GM19468 (cell line): Measurements from ENCODE around the gene TMEM43.
"Not testable (repeated sequence)": the region's sequence is repeated elsewhere in the genome, so short reads cannot be mapped to it uniquely, and the experiment has no call there.

Experiments used
- ATAC-seq: cut with Tn5 transposase; IDR thresholded peaks from one replicate; pipeline ENCODE4 v1.9.1; 2021; ENCODE audit warnings: mild to moderate bottlenecking, moderate library complexity, moderate number of reproducible peaks; ENCODE audit not compliant: unreplicated experiment; ENCODE audit errors: extremely low read depth

Gene TMEM43

DNA sequence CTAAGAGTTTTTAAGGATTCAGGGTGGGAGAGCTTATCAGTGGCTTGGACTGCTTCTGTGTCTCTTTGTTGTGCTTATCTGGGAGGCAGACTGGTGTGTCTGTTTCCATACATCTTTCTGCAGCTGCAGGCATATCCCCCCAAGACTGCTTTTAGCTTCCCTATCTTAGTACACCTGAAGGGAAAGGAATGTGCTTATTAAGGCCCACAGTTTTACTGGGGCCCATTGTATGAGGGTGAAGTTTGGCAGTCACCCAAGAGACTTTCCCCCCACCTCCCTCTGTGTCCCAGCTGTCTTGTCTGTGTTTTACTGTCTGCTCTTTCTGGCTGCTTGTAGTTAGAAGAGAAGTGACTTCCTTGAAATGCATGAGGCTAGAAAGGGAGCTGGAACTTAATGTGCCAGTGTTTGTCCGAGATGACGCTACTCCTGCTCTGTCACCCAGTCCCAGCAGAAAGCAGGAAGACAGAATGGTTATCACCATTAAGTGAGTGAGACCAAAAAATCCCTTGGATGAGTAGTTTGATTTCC lies 3.9 kb upstream of the TMEM43 start:
- ATAC-seq: not testable (repeated sequence)

DNA sequence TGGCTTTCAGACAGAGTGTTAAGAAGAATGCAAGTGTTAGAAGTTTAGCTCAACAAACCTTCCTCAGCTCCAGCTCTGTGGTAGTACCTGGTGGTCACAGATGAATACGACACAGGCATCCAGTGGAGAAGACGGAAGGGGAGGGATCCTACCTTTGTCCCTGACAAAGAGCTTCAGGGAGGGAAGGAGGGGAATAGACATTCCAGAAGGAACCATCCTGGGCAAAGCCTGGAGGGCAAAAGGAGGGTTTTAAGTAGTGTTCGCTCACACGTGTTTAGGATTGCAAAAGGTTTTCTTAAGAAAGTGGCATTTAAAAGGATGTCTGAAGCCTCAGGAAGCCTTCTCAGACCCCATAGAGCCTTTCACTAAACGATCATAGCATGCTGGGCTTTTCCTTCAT lies 3.0 kb upstream of the TMEM43 start:
- no peak for ATAC-seq

DNA sequence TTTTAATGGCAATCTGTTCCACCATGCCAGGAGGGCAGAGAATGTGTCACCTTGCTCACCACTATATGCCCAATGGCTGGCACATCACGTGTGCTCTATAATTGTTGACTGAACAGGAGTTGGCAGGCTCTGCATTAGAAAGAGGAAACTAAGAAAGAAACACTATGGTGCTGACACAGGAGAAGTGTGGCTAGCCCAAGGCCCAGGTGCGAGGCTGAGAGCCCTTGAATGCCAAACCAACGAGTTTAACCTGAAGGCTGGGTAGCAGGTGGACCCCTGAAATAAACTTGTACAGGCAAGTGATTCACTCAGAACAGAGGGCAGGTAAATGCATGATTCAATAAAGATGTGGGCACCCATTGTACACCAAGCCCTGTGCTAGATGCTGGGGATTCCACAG lies 2.6 kb upstream of the TMEM43 start:
- ATAC-seq: no peak

DNA sequence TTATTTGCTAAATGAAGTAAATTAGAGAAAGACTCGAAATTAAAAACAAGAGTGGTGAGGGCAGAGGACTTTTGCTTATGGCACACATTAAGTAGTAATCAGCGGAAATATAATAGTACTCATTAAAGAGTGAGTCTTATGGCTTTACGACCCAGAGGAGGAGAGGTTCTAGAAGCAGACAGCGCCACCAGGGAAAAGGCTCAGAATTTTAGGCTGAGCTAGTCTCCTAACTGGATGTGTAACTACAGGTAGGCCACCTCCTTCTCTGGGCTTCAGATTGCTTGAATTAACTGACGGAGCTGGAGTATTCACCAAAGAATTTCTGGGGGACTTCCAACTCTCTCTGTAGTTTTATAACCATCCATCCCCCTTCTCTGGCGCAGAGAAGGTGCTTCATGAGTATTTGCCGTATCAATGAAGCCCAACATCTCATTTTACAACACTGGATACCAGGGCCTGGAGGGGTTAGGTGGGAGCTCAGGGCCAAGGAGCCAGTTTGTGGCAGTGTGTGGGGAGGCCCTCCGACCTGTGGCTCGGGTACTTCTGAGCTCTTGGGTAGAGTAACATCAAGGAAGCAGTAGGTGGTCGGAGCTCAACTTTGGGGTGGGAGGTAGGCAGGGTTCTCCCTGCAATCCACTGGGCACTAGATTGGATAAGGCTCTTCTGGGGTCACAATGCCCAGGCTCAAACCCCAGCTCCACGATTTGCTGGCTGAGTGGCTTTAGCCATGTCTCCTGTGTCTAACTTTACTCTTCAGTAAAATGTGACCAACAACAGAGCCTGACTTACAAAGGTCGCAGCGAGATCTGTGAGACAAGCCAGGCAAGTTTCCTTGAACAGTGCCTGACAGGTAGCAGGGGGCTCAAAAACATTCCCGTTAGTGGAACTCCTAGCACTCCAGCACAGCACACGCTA lies 1.3 kb upstream of the TMEM43 start:
- ATAC-seq: no peak

DNA sequence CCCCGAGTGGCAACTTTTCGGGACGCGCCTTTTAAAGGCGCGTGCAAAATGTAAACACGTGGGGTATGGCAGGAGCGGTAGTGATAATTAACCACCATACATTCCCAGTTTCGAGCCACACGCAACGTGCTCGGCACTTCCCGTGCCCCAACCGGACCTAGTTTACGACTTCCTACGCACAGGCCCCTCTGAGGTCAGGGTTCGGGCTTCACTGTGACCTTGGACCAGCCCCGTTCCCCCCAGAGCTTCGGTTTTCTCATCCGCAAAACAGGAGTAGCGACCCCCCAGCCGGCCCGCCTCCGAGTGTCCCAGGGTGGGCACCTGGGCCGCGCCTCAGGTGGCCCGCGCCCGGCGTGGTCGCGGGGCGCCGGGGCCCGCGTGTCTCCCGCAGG lies 633 bp upstream of the TMEM43 start:
- peak; percentile 32 for ATAC-seq

DNA sequence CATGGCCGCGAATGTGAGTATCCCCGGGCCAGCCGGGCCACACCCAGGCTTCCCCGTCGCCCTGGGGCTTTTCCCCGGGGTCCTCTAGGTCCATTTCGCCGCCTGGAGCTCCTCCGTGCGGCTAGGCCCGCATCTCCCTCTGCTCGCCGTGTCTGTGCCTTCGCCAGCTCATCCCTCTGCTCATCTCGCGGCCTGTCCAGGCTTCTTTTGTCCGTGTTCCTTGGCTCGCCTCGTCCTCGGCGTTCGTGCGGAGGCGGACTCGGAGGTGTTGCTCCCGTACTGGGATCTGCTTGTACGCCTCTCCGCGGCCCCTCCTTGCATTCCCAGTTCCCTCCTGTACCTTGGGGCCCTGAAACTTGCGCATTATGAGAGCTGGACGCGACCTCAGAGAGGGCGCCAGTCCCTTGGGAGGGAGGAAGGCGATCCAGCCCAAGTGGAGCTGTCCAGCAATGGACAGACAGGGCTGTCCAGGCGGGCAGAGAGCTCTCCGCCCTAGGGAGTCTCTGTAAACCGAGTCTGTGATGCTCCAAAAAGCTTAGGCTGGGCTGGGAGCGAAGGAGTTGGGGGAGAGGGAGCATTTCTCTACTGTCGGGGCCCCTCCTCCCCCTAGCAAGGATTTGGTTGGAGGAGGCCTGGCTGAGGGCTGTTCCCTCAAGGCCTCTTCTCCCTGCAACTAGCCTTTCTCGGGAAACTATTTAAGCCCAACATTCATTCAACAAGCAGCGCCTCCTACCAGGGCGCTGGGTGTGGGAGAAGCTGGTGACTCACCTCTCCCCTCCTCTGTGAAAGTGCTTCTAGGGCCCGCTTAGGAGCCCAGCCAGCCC lies 553 bp downstream of the TMEM43 start:
- ATAC-seq: no peak

DNA sequence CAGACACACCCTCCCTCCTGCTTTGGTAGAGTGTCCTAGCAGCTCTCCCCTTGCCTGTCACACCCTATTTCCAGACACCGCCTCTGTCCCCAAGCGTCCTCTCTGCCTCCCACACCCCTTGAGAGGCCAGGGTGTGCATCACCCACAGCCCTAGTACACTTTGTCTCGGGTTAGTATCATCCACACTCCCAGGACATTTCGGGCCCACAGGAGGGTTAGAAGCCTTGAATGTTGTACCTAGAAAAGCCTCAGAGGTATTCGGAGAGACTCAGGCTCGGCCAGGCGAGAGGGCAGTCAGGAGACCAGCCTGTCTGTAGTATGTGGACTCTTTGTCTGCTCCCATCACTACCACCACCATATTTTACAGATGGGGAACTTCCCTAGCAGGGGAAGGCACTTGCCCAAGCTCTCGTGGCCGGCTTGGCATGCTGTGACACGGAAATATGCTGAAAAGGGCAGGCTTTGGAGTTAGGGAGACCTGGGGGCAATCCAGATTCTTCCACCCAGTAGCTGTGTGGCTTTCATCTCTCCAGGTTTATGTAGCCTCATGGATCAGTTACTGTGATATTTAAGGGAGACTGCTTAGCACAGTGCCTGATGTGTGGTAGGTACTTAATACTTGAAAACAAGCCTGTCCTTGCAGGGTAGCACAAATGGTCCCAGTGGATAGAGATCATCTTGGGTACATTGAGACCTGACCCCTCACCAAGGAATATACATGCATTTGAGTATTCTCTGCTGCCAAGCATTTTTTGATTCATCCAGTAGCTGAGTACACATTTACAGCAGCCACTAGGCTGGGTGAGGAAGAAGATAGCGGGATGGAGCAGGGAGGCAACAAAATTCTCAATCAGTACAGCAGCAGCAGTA lies 1.4 kb downstream of the TMEM43 start:
- ATAC-seq: no peak

DNA sequence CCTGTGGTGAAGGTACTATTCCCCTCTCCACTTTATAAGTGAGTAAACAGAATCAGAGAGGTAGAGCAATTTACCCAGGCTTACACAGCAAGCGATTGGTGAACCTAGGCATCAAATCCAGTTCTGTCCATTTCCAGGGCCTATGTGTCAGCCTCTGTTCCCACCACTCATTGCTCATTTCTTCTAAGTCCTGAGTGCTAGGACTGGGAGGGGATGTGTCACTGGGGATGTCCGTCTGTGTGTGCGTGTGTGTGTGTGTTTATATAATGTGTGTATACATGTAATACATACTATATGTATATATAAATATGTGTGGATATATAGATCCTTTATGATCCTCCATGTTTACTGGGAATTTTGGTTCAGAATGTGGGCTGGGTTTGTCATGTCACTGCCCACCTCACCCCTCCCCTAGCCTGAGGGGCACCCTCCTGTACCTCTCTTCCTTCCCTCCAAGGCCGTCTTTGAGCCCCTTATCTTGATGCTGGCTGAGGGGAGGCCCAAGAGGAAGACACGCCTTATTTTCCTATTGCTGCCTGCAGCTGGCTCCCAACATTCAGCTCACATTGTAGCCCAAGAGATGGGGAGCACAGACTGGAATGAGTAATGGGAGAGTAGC lies 2.1 kb downstream of the TMEM43 start:
- ATAC-seq: no peak

DNA sequence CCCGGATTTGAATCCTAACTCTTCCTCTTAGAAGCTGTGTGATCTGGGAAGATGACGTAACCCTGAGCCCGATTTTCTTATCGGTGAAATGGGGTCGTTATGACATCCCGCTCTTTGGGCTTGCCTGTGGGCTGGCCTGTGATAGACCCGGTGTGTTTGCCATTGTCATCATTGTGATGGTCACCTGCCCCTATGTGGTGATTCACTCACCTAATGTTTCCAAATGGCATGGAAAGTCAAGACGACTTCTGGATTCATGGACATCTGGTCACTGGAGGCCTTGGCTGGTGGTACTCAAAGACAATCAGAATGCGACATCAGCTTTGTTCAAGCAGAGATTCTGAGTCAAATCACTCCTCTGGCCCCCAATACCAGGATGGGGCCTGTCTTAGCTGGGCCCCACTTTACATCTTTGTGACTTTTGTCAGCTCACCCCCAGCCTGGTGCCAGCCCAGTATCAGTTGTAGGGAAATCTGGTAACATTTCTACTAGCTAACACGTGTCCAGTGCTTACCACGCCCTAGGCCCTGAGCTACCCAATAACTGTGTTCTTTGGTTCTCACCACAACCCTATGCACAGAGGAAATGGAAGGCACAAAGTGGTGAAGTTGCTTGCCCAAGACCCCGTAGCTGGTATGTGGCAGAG lies 2.8 kb downstream of the TMEM43 start:
- ATAC-seq: no peak

DNA sequence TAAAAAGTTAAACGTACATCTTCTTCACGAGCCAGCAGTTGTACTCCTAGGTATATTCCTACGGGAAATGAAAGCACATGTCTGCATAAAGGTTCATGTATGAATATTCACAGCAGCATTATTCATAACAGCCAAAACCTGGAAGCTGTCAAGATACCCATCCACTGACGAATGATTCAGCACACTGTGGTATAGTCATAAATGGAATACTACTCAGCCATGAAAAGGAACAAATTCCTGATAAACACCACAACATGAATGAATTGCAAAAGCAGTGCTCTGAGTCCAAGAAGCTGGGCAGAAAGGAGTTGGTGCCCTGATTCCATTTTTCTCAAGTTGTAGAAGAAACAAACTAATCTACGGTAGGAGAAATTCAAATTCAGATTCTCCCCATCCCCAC lies 3.9 kb downstream of the TMEM43 start:
- no peak for ATAC-seq

DNA sequence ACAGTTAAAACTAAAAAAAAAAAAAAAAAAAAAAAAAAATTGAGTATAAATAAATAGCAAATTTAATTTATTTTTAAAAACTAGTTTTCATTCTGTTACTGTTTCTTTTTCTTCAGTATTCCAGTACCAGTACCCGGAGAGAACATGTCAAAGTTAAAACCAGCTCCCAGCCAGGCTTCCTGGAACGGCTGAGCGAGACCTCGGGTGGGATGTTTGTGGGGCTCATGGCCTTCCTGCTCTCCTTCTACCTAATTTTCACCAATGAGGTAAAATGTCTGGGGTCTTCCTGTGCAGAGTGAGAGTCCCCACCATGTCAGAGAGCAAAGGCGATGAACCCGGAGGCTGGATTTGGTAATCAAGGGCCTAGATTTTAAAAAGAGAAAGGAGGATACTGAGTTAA lies 4.4 kb downstream of the TMEM43 start:
- ATAC-seq: no peak

DNA sequence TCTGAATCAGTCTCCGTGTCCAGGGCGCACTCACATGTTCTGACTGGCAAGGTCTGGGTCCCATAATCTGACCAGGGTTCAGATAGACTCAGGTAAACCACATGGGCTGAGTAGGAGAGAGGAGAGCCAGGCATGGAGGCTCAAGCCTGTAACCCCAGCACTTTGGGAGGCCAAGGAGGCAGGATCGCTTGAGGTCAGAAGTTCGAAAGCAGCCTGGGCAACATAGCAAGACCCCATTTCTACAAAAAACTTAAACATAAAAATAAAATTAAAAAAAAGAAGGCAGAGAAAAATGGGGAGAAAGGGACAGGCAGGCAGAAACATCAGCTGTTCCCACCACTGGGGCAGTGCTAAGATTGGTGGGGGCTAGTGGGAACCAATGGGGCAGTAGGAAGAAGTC lies 5.4 kb downstream of the TMEM43 start:
- ATAC-seq: no peak

DNA sequence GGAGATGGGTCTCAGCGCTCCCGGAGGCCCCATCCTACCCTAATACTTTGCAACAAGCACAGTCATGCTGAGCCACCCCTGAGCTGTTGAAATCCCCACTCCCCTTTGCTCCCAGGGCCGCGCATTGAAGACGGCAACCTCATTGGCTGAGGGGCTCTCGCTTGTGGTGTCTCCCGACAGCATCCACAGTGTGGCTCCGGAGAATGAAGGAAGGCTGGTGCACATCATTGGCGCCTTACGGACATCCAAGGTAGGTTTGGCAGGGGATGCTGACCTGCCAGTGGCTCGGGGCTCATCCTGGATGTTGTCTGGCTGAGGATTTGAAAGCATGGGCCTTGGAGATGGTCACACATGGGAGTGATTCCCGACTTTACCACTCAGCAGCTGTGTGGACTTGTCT lies 5.9 kb downstream of the TMEM43 start:
- no peak for ATAC-seq

DNA sequence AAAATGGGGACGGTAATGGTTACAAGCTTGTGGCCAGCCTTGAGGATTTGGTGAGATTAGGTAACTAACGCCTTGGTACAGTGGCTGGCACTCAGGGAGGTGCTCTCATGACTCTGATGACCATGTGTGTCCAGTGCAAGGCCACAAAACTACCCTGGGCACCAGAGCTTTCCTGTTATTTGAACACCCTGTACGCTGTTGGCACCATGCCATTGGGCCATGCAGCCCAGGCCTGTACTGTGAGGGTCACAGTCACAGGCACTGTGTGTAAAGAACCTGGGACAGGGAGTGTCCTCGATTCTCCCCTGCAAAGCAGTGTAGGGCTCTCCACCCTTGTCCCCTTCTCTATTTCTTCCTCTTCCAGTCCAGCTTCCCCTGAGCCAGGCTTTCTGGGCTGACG lies 6.3 kb downstream of the TMEM43 start:
- ATAC-seq: no peak

DNA sequence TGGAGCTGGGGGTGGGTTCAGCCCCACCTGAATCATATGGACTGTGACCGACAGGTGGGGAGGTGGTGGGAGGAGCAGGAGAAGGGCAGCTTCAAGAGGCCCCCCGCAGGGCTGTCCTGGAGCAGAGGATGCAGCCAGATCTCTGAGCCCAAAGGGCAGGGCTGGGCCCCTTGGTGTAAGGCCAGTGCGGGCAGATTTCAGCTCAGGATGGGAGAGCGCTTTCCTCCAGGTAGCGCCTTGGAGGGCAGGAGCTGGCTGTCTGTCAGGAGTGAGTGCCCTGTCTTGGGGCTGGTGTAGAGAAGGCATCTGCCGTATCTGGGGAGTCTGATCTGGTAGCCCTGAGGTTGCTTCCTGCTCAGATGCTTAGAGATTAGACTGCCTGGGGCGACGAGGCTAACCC lies 7.3 kb downstream of the TMEM43 start:
- no peak for ATAC-seq

DNA sequence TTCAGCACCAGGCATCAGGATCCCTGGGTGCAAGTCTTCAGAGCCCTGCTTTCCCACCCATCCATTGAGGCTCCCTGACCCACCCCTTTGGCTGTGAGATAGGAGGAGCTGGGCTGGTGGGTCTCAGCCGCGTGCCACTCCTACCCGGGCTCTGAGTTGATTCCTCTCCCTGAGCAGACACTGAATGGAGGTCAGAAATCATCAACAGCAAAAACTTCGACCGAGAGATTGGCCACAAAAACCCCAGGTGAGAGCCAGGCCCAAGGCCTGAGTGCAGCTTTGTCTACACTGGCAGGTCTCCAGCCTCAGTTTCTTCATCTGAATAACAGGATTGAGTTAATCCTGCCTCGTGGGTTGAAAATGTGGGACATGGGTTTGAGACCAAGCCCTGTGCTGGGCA lies 7.8 kb downstream of the TMEM43 start:
- ATAC-seq: no peak

DNA sequence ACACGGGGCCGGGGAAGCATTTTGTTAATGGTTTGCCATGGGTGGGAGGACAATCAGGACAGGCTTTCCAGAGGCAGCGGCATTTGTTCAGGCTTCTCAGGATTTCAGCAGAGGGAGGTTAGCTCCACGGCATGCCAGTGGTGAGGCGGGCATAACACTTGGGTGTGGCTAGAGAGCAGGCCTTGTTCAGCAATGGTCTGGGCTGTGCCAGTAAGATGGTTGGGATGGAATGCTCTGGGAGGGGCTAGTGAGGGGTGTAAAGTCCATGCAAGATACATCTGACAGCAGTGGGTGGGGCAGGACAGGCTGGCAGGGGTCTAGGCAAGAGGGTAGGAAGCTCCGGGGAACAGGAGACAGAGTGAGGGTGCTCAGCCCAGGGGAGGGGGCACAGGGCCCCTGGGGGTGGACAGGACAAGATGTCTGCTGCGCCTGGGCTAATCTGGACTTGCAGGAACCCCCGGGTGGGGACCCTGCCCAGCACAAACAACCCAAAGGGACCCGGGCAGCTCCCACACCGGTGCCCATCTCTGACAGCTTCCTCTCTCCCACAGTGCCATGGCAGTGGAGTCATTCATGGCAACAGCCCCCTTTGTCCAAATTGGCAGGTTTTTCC lies 8.4 kb downstream of the TMEM43 start:
- no peak for ATAC-seq

DNA sequence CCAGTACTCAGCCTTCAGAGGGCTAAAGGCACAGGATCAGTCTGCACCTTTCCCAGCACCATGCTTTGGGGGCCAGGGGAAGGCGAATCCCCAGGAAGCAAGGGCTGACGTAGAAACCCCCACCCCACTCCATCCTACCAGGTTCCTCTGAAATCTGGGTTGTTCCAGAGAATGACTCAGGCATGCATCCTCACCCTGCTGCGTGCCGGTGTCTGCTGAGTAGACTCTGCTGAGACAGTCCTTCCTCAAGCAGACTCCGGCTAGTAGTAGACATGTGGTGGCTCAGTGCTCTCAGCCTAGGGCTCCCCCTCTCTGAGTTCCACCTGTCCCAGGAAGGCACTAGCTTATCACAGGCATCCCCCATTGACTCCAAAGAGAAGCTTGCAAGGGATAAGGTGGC lies 9.0 kb downstream of the TMEM43 start:
- ATAC-seq: no peak

DNA sequence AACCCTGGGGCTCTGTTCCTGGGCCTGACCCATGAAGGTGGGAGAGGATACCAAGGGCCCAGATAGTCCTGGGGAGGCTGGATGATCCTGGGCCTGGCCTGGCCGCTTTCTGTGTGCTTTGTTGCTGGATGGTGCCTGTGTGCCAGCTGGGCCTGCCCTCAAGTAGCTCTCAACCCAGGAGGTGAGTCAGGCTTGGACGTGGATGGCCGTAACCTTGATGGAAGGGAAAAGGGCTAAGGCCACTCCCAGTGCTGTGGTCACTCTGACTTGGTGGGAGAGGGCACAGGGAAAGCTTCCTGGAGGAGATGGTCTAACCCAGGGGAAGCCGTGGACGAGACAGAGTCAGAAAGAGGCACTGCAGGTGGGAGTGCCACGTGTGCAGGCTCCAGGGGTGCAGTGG lies 9.4 kb downstream of the TMEM43 start:
- no peak for ATAC-seq
